SK-N-SH (cell line): ENCODE results near the gene HSPB3. TPM values are rescaled to one million over a fixed set of nuclear protein-coding genes. Genes with fewer than 3 reads are reported as not detected.

Experiments used
- CTCF ChIA-PET: fragments of 300-600, 350-600 bp; formaldehyde crosslinking; extraction: SDS; loops from one replicate; lab custom pipeline; 2021; lab: Yijun Ruan, JAX
- POLR2A ChIA-PET: fragments of 350-600 bp; sonication (Branson Sonifier 250); formaldehyde crosslinking; extraction: SDS; loops from one replicate; lab custom pipeline; 2020; ENCODE audit warnings: antibody characterized with exemption, inconsistent platforms; lab: Yijun Ruan, JAX
- DNase-seq: peaks from one replicate; pipeline ENCODE4 v3.0.0; 2012
- H2AFZ ChIP-seq: fragments of 200-600 bp; sonication (generic); 2 replicates; pipeline ENCODE4 v1.8.1; 2016; ENCODE audit warnings: antibody characterized with exemption, mild to moderate bottlenecking, low read depth
- H3F3A ChIP-seq: fragments of 200-600 bp; sonication (generic); replicated peaks from 2 replicates; pipeline ENCODE3; 2016; ENCODE audit warnings: antibody characterized with exemption, mild to moderate bottlenecking; ENCODE audit not compliant: insufficient read depth
- H3K27ac ChIP-seq, 2 experiments: fragments of 200-500 bp in 1 of 2; fragments of 200-600 bp in 1 of 2; sonication (Bioruptor generic) in 1 of 2; sonication (generic), shearing (Covaris generic) in 1 of 2; 2 replicates each; pipeline versions ENCODE4 v1.5.1 to v1.6.1; 2014 to 2016; ENCODE audit warnings: low read depth in 2 of 2, inconsistent platforms in 1 of 2, low read length in 1 of 2, mild to moderate bottlenecking in 1 of 2, mixed read lengths in 1 of 2
- H3K27me3 ChIP-seq: fragments of 200-600 bp; sonication (generic), shearing (Covaris generic); 2 replicates; pipeline ENCODE4 v1.6.1; 2016; ENCODE audit warnings: mixed run types; ENCODE audit not compliant: insufficient read depth
- H3K36me3 ChIP-seq, 2 experiments: fragments of 200-500 bp in 1 of 2; fragments of 200-600 bp in 1 of 2; sonication (Bioruptor generic) in 1 of 2; sonication (generic) in 1 of 2; replicated peaks in 1 of 2; 2 replicates each; pipeline versions ENCODE3 to v1.5.1; 2014 to 2016; ENCODE audit warnings: low read length in 1 of 2, mild to moderate bottlenecking in 1 of 2; ENCODE audit not compliant: insufficient read depth in 2 of 2, control insufficient read depth in 1 of 2
- H3K4me1 ChIP-seq, 2 experiments: fragments of 200-500 bp in 1 of 2; fragments of 200-600 bp in 1 of 2; sonication (Bioruptor generic) in 1 of 2; sonication (generic), shearing (Covaris generic) in 1 of 2; 2 replicates each; pipeline versions ENCODE4 v1.5.1 to v1.6.1; 2014 to 2016; ENCODE audit warnings: low read depth in 1 of 2, low read length in 1 of 2, mixed run types in 1 of 2; ENCODE audit not compliant: insufficient read depth in 2 of 2, control insufficient read depth in 1 of 2
- H3K4me2 ChIP-seq: fragments of 200-600 bp; sonication (generic), shearing (Covaris generic); 2 replicates; pipeline ENCODE4 v1.6.1; 2017; ENCODE audit warnings: mixed run types
- H3K4me3 ChIP-seq, 2 experiments: fragments of 200-500 bp in 1 of 2; fragments of 200-600 bp in 1 of 2; sonication (Bioruptor generic) in 1 of 2; sonication (generic), shearing (Covaris generic) in 1 of 2; 2 replicates each; pipeline versions ENCODE4 v1.5.1 to v1.8.1; 2014 to 2016; ENCODE audit warnings: low read depth in 2 of 2, inconsistent platforms in 1 of 2, low read length in 1 of 2, mild to moderate bottlenecking in 1 of 2, mixed read lengths in 1 of 2, moderate library complexity in 1 of 2
- H3K79me2 ChIP-seq: fragments of 200-600 bp; sonication (generic); 2 replicates; pipeline ENCODE4 v1.8.1; 2017; ENCODE audit warnings: mild to moderate bottlenecking; ENCODE audit not compliant: insufficient read depth
- H3K9ac ChIP-seq: fragments of 200-600 bp; sonication (generic); 2 replicates; pipeline ENCODE4 v1.6.1; 2017; ENCODE audit warnings: mixed run types
- H3K9me2 ChIP-seq: fragments of 200-600 bp; sonication (generic); 2 replicates; pipeline ENCODE4 v1.6.1; 2017; ENCODE audit warnings: mixed run types
- H3K9me3 ChIP-seq: fragments of 200-600 bp; sonication (generic); 2 replicates; pipeline ENCODE4 v1.6.1; 2017; ENCODE audit warnings: mixed run types, mild to moderate bottlenecking, moderate library complexity
- H4K20me1 ChIP-seq: fragments of 200-600 bp; sonication (generic); 2 replicates; pipeline ENCODE4 v1.6.1; 2017; ENCODE audit warnings: mild to moderate bottlenecking, mixed run types; ENCODE audit not compliant: insufficient read depth
- CTCF ChIP-seq: fragments of 200-600 bp; sonication (generic); IDR thresholded peaks from 2 replicates; pipeline ENCODE4 v1.6.1; 2017; ENCODE audit warnings: antibody characterized with exemption, mild to moderate bottlenecking, moderate library complexity
- JUND ChIP-seq: IDR thresholded peaks from 2 replicates; pipeline ENCODE4 v1.4.0; 2012
- MEF2A ChIP-seq: IDR thresholded peaks from 2 replicates; pipeline ENCODE4 v1.4.0; 2012; ENCODE audit warnings: low read depth, borderline replicate concordance
- RFX5 ChIP-seq: IDR thresholded peaks from 2 replicates; pipeline ENCODE4 v1.6.1; 2012; ENCODE audit warnings: mild to moderate bottlenecking, improper control_type of control experiment, low read length
- TAF1 ChIP-seq: IDR thresholded peaks from 2 replicates; pipeline ENCODE4 v1.6.1; 2012; ENCODE audit warnings: low read depth, mild to moderate bottlenecking, low read length, moderate library complexity, borderline replicate concordance
- USF1 ChIP-seq: IDR thresholded peaks from 2 replicates; pipeline ENCODE4 v1.4.0; 2012; ENCODE audit warnings: low read depth, borderline replicate concordance
- YY1 ChIP-seq: IDR thresholded peaks from 2 replicates; pipeline ENCODE4 v1.4.0; 2012; ENCODE audit warnings: low read depth, mild to moderate bottlenecking
- ZBTB33 ChIP-seq: IDR thresholded peaks from 2 replicates; pipeline ENCODE4 v1.4.0; 2012; ENCODE audit warnings: low read depth, borderline replicate concordance
- WGBS: methylation state at CpG from one replicate; pipeline ENCODE4 v1.1.6; 2017; ENCODE audit warnings: low lambda C conversion rate; 5-methylcytosine and 5-hydroxymethylcytosine counted together
- polyA plus RNA-seq, 3 experiments: library from polyadenylated mRNA; depleted of rRNA; stranded (reverse); fragments of >200 nt; gene quantifications; 2 replicates each; pipeline ENCODE4 v1.2.3, GENCODE V29; 2012

The HSPB3 gene
- polyA plus RNA-seq, 1 of the 3 experiments (the other 2 are of a cell fraction): 3.3 TPM

DNA sequence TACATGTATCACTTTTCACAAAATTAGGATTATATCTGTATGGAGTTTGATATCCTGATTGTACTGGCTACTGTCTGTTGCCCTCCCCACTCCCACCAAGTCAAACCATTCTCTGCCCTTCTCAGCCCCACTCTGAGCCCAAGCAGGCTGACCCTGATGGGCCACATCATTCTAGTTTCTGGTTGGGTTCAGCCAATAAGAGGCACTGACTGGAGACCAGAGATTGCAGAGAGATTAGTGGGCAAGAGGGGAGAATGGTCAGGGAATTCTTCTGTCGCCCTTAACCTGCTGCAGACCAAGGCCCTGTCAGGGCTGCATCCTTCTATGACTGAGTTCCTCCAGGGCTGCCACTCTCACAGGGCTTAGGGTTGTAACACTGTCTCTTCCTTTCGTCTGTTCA lies 2.7 kb downstream of the HSPB3 start:
- DNase-seq: no peak
- no peaks in the 10 kb centered on the region for H3K36me3 ChIP-seq
- CTCF ChIA-PET: interaction anchor here (0.6 to 2.4 kb wide), 3 partner anchors 31 to 409 kb away, joined by 3 to 17 read pairs (median 8); no protein-coding TSS in a partner anchor

More for the DNA sequence above, 2.7 kb downstream of the HSPB3 start:
- Histone ChIP-seq H2AFZ (no peak overlapping the region), H4K20me1 (no peaks in the 10 kb centered on the region), H3K4me2 (0 out of 2 replicates have a peak overlapping the region, but pooled peaks have one; percentile 13), H3K4me1 (peaks cover 5 to 23% of the 10 kb centered on the region in 2 experiments; a peak in 3 of 4 replicates), H3K9me3 (no peaks in the 10 kb centered on the region), H3K27ac (peak overlapping the region in 1 of 2 experiments; percentile 78; a peak in 1 of 4 replicates), H3K9me2 (no peaks in the 10 kb centered on the region), H3K4me3 (no peak overlapping the region), H3F3A (no peaks in the 10 kb centered on the region), H3K9ac (no peak overlapping the region), H3K79me2 (no peaks in the 10 kb centered on the region), H3K27me3 (no peaks in the 10 kb centered on the region)
- POLR2A ChIA-PET: no interaction called here
- 83% methylated on average over 2 of the region's 2 CpGs for WGBS
- no peak for TF ChIP-seq JUND
- TF ChIP-seq CTCF: no peak
- no peak for TF ChIP-seq RFX5
- TF ChIP-seq USF1: no peak
- TF ChIP-seq TAF1: no peak
- no peak for TF ChIP-seq YY1
- no peak for TF ChIP-seq MEF2A
- no peak for TF ChIP-seq ZBTB33
